ENCODE data around the gene ISOC2. TPM values are rescaled to one million over a fixed set of nuclear protein-coding genes. Genes with fewer than 3 reads are reported as not detected.

The ISOC2 gene
- total and polyA plus RNA-seq, 8 donors, result 23.8 to 49.4 (median 31.8) TPM

DNA sequence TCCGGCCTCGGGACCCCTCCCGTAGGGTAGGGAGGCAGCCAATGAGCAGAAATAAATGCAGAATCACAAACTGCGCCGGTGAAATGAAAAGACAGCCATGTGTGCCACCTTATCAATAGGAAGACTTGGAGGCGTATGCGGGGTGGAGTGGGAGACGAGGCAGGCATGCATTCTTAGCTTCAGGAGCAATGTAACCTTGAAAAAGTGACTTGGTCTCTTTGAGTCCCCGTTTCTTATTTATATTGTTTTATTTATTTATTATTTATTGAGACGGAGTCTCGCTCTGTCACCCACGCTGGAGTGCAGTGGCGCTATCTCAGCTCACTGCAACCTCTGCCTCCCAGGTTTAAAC is 42.8 kb upstream of the ISOC2 start:
- peak overlapping the region in 1 of 2 donors; percentile 75 for H3K27ac ChIP-seq

DNA sequence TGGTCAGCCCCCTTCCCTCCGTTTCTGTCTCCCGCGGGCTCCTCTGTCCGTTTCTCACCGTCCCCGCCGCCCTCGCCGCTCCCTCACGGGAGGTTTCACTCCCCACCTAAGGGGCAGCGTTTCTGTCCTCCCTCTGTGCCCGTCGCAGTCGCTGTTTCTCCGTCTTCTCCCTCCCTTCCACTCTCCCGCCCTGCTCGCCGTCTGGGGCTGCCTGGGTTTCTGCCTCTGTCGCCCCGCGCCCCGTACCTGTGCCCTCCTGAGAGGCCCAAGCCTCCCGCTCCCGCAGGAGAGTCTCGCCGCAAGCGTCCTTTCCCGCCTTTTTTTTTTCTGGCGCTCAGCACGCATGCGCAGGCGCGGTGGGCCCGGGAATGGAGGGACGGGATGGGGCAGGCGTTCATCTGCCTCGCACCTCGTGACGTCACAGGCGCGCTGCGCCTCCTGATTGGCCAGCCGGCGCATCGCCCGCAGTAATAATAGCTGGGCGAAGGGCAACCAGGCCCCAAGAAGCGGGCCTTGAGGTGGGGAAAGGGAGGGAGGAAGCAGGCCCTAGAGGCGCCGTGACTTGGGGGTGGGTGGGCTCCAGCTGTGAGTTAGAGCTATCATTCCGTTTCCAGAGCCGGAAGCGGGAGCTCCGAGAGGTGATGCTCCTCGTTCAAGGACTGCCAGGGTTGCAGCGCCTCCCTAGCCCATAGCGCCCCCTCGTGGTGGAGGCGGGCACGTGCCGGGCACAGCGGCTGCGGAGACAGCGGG is 42.2 kb upstream of the ISOC2 start:
- H3K4me1 ChIP-seq, result peaks cover 4 to 12% of the 10 kb centered on the region in 2 donors
- DNase-seq (peak; percentile 83 to 96 (median 94)), ATAC-seq (peak; percentile 98)
- H3K27me3 ChIP-seq, result no peaks in the 10 kb centered on the region
- peak overlapping the region in 1 of 2 donors; percentile 75 for H3K27ac ChIP-seq
- intact Hi-C loops (cut with DNase I), result no loop called here
- TF ChIP-seq, protein P1, sequence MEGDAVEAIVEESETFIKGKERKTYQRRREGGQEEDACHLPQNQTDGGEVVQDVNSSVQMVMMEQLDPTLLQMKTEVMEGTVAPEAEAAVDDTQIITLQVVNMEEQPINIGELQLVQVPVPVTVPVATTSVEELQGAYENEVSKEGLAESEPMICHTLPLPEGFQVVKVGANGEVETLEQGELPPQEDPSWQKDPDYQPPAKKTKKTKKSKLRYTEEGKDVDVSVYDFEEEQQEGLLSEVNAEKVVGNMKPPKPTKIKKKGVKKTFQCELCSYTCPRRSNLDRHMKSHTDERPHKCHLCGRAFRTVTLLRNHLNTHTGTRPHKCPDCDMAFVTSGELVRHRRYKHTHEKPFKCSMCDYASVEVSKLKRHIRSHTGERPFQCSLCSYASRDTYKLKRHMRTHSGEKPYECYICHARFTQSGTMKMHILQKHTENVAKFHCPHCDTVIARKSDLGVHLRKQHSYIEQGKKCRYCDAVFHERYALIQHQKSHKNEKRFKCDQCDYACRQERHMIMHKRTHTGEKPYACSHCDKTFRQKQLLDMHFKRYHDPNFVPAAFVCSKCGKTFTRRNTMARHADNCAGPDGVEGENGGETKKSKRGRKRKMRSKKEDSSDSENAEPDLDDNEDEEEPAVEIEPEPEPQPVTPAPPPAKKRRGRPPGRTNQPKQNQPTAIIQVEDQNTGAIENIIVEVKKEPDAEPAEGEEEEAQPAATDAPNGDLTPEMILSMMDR (IDR thresholded peaks at IDR 0.05), result peak; percentile 96 to 100
- peak overlapping the region; percentile 28 to 45 for H3K4me3 ChIP-seq
- no peaks in the 10 kb centered on the region for H3K9me3 ChIP-seq
- H3K36me3 ChIP-seq, result no peaks in the 10 kb centered on the region

More for the DNA sequence above, 42.8 kb upstream of the ISOC2 start:
- Histone ChIP-seq H3K9me3 (no peaks in the 10 kb centered on the region), H3K27me3 (no peaks in the 10 kb centered on the region), H3K4me3 (peak overlapping the region in 1 of 2 donors; percentile 45), H3K4me1 (peaks cover 4 to 12% of the 10 kb centered on the region in 2 donors), H3K36me3 (no peaks in the 10 kb centered on the region)
- ATAC-seq, result no peak
- intact Hi-C loops (cut with DNase I), result no loop called here
- no peak for DNase-seq
- TF ChIP-seq, protein P1 (IDR thresholded peaks at IDR 0.05), result peak in 1 of 2 donors; percentile 7

DNA sequence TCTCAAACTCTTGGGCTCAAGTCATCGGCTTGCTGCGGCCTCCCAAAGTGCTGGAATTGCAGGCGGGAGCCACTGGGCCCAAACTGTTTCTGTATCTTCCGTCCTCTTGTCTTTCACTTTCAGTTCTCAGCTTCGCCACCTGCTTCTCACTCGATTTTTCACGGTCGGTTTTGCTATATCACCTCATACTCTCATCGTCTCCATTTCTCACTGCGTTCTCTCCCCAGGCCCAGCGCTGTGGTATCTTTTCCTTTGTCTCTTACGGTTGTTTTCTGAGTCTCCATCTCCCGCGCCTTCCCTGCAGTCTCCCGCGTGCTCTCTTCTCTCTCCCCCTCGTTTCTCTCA is 41.7 kb upstream of the ISOC2 start:
- Histone ChIP-seq H3K27ac (no peak overlapping the region), H3K36me3 (no peaks in the 10 kb centered on the region), H3K27me3 (no peaks in the 10 kb centered on the region), H3K4me3 (no peak overlapping the region), H3K9me3 (no peaks in the 10 kb centered on the region), H3K4me1 (peaks cover 4 to 12% of the 10 kb centered on the region in 2 donors)
- ATAC-seq (no peak), DNase-seq (no peak)
- TF ChIP-seq, protein P1 (IDR thresholded peaks at IDR 0.05), result no peak
- intact Hi-C loops (cut with DNase I), result no loop called here

DNA sequence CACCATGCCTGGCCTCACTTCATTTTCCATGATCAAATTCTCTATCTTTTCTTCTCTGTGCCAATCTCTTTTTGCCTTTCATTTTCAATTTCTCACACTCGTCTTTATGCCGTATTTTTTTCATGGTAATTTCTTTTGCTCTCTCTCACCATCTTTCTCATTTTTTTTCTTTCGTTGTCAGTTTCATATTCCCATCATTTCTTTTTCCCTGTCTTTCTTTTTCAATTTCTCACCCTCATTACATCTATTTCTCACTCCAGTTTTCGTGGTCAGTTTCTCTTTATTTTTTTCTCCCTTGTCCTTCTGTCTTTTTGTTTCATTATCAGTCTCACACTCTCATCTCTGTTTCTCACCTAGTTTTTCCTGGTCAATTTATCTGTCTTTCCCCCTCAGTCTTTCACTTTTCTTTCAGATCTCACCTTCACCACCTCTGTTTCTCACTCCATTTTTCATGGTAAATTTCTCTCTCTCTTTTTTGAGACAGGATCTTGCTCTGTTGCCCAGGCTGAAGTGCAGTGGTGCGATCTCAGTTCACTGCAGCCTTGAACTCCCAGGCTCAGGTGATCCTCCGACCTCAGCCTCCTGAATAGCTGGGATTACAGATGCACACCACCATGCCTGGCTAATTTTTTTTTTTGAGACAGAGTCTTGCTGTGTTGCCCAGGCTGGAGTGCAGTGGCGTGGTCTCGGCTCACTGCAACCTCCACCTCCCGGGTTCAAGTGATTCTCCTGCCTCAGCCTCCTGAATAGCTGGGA is 40.9 kb upstream of the ISOC2 start:
- Histone ChIP-seq H3K9me3 (no peaks in the 10 kb centered on the region), H3K36me3 (no peaks in the 10 kb centered on the region), H3K4me1 (peaks cover 4 to 12% of the 10 kb centered on the region in 2 donors), H3K27me3 (no peaks in the 10 kb centered on the region), H3K27ac (no peak overlapping the region), H3K4me3 (no peak overlapping the region)
- intact Hi-C loops (cut with DNase I), result no loop called here
- DNase-seq, result no peak
- ATAC-seq, result no peak
- TF ChIP-seq, protein P1 (IDR thresholded peaks at IDR 0.05), result no peak

DNA sequence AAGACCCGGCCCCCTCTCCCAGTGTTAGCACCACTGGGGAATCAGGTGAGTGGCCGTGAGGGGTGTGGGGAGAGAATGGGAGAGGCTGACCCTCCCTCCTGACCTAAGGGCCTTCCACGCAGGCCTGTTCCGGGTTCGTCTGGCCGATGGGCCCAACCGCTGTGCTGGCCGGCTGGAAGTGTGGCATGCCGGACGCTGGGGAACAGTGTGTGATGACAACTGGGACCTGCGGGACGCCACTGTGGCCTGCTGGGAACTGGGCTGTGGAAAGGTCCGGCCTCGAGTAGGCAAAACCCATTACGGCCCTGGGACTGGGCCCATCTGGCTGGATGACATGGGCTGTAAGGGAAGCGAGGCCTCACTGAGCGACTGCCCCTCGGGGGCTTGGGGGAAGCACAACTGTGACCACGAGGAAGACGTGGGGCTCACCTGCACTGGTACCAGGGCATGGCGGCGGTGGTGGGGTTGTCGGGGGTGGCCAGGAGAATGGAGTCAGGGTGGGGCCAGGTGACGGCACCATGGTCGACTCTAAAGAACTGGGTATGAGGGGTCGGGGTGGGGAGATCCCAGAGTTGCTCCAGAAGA is 39.0 kb upstream of the ISOC2 start:
- ATAC-seq (no peak), DNase-seq (peak in 1 of 4 donors; percentile 51)
- H3K36me3 ChIP-seq, result no peaks in the 10 kb centered on the region
- no peaks in the 10 kb centered on the region for H3K27me3 ChIP-seq
- H3K27ac ChIP-seq, result no peak overlapping the region
- intact Hi-C loops (cut with DNase I), result no loop called here
- H3K4me3 ChIP-seq, result no peak overlapping the region
- H3K9me3 ChIP-seq, result no peaks in the 10 kb centered on the region
- peaks cover 4 to 12% of the 10 kb centered on the region in 2 donors for H3K4me1 ChIP-seq
- TF ChIP-seq, protein P1 (IDR thresholded peaks at IDR 0.05), result no peak
